OCI-LY3 (cell line): ENCODE data around the gene C13orf46.

ENCODE experiments used
- EZH2phosphoT487 ChIP-seq: fragments of 200-600 bp; shearing (Covaris generic); IDR thresholded peaks from 2 replicates; pipeline ENCODE4 v1.6.1; 2018; ENCODE audit warnings: antibody characterized with exemption, mixed run types, low read depth
- TF ChIP-seq, protein P1 (sequence below): fragments of 200-600, 300-600 bp; sonication (generic); IDR thresholded peaks from 2 replicates; pipeline ENCODE4 v1.5.1; 2014; ENCODE audit warnings: antibody characterized with exemption, low read length, low read depth

DNA sequence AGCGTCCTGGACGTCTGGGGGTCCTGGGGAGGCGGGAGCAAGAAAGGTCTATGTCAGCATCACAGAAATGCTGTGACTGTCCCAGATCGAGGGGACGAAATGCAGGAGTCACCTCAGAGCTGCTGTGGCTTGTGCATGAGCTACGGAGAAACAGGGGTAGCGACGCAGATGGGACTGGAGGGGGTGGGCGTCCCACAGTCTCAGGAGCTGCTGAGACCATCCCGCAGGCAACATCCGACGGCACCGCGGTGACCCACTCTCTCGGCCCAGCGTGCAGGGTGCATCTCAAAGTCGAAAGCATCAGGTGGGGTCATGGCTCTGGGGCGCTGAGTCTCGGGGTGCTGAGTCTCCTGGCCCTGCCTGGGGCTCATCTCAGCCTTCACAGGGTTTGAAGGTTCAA, 37.4 kb upstream of the C13orf46 start:
- TF ChIP-seq, protein P1, sequence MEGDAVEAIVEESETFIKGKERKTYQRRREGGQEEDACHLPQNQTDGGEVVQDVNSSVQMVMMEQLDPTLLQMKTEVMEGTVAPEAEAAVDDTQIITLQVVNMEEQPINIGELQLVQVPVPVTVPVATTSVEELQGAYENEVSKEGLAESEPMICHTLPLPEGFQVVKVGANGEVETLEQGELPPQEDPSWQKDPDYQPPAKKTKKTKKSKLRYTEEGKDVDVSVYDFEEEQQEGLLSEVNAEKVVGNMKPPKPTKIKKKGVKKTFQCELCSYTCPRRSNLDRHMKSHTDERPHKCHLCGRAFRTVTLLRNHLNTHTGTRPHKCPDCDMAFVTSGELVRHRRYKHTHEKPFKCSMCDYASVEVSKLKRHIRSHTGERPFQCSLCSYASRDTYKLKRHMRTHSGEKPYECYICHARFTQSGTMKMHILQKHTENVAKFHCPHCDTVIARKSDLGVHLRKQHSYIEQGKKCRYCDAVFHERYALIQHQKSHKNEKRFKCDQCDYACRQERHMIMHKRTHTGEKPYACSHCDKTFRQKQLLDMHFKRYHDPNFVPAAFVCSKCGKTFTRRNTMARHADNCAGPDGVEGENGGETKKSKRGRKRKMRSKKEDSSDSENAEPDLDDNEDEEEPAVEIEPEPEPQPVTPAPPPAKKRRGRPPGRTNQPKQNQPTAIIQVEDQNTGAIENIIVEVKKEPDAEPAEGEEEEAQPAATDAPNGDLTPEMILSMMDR: no peak
- TF ChIP-seq EZH2phosphoT487: no peak
